ENCODE measurements around the gene RCE1.

Gene RCE1

GRCh38 chr11:66889960-66890359 is 46.7 kb downstream of the RCE1 start:
- no peak for TF ChIP-seq ZNF274 (IDR thresholded peaks at IDR 0.05; ENCODE audit: low read depth, low read length)
- no peak overlapping the region for H3K4me3 ChIP-seq (ENCODE audit: low read length)

- H3K4me3 ChIP-seq (ENCODE audit: low read length), result no peak overlapping the region
- TF ChIP-seq ZNF274 (IDR thresholded peaks at IDR 0.05; ENCODE audit: low read depth, low read length), result no peak
These were observed 48.8 kb downstream of the RCE1 start for GRCh38 chr11:66891851-66892660.

GRCh38 chr11:66892911-66893310 is 49.7 kb downstream of the RCE1 start:
- TF ChIP-seq ZNF274 (IDR thresholded peaks at IDR 0.05; ENCODE audit: low read depth, low read length), result no peak
- no peak overlapping the region for H3K4me3 ChIP-seq (ENCODE audit: low read length)

- TF ChIP-seq ZNF274 (IDR thresholded peaks at IDR 0.05; ENCODE audit: low read depth, low read length), result no peak
These were observed 50.9 kb downstream of the RCE1 start for GRCh38 chr11:66894141-66894540.

More at GRCh38 chr11:66894141-66894540, 50.9 kb downstream of the RCE1 start:
- no peak overlapping the region for H3K4me3 ChIP-seq (ENCODE audit: low read length)

Measured in GM08714 (cell line).